Keratinocyte (primary cell): Measurements from ENCODE around the gene PARD3B. TPM values are rescaled to one million over a fixed set of nuclear protein-coding genes. Genes with fewer than 3 reads are reported as not detected.

Experiments used
- DNase-seq: peaks from one replicate; pipeline ENCODE4 v3.0.0-alpha.2; 2011; ENCODE audit warnings: low read depth, missing footprints, low spot score
- FAIRE-seq: peaks from 2 replicates; lab custom pipeline; 2011; peaks lifted over from hg19 to GRCh38; lab: Jason Lieb, UNC
- H2AFZ ChIP-seq: 2 replicates; pipeline ENCODE4 v1.6.0; 2012; ENCODE audit warnings: low read length, control low read depth, inconsistent platforms; ENCODE audit not compliant: control insufficient read depth
- H3K27ac ChIP-seq: 2 replicates; pipeline ENCODE4 v1.5.1; 2011; ENCODE audit warnings: low read length; ENCODE audit not compliant: control insufficient read depth, insufficient read depth
- H3K27me3 ChIP-seq: 3 replicates; pipeline ENCODE4 v1.6.0; 2011; ENCODE audit warnings: low read length; ENCODE audit not compliant: control insufficient read depth, insufficient read depth; ENCODE audit errors: extremely low read depth
- H3K36me3 ChIP-seq, 2 experiments: 2 replicates in 1 of 2; 3 replicates in 1 of 2; pipeline ENCODE4 v1.5.1; 2011; ENCODE audit warnings: low read length in 2 of 2, mild to moderate bottlenecking in 1 of 2; ENCODE audit not compliant: control insufficient read depth in 2 of 2, insufficient read depth in 2 of 2; ENCODE audit errors: extremely low read depth in 1 of 2
- H3K4me1 ChIP-seq: 3 replicates; pipeline ENCODE4 v1.5.1; 2011; ENCODE audit warnings: low read length; ENCODE audit not compliant: control insufficient read depth, insufficient read depth; ENCODE audit errors: extremely low read depth
- H3K4me2 ChIP-seq: 3 replicates; pipeline ENCODE4 v1.6.0; 2011; ENCODE audit warnings: low read depth, low read length; ENCODE audit not compliant: control insufficient read depth, insufficient read depth; ENCODE audit errors: extremely low read depth
- H3K4me3 ChIP-seq, 3 experiments: fragments of 200-600 bp in 1 of 3; sonication (generic) in 1 of 3; 2 replicates in 2 of 3; 3 replicates in 1 of 3; pipeline ENCODE4 v1.5.1; 2011 to 2016; ENCODE audit warnings: low read length in 3 of 3, mild to moderate bottlenecking in 3 of 3, control low read depth in 2 of 3, inconsistent platforms in 1 of 3, low read depth in 1 of 3, mixed read lengths in 1 of 3, mixed run types in 1 of 3, moderate library complexity in 1 of 3; ENCODE audit not compliant: control insufficient read depth in 2 of 3, insufficient read depth in 2 of 3; ENCODE audit errors: extremely low read depth in 1 of 3
- H3K79me2 ChIP-seq: 2 replicates; pipeline ENCODE4 v1.6.0; 2012; ENCODE audit warnings: low read length; ENCODE audit not compliant: control insufficient read depth, insufficient read depth
- H3K9ac ChIP-seq: 3 replicates; pipeline ENCODE4 v1.6.0; 2011; ENCODE audit warnings: low read length; ENCODE audit not compliant: control insufficient read depth, insufficient read depth; ENCODE audit errors: extremely low read depth
- H3K9me1 ChIP-seq: 3 replicates; pipeline ENCODE4 v1.6.0; 2011; ENCODE audit warnings: low read length; ENCODE audit not compliant: control insufficient read depth, insufficient read depth; ENCODE audit errors: extremely low read depth
- H3K9me3 ChIP-seq: 2 replicates; pipeline ENCODE4 v1.5.1; 2012; ENCODE audit warnings: low read depth, low read length; ENCODE audit not compliant: control insufficient read depth
- H4K20me1 ChIP-seq: 3 replicates; pipeline ENCODE4 v1.6.0; 2011; ENCODE audit warnings: low read length; ENCODE audit not compliant: control insufficient read depth, insufficient read depth; ENCODE audit errors: extremely low read depth
- CTCF ChIP-seq, 3 experiments: IDR thresholded peaks in 1 of 3; conservative IDR thresholded peaks in 1 of 3; optimal IDR thresholded peaks in 1 of 3; 2 replicates in 2 of 3; 3 replicates in 1 of 3; pipeline versions ENCODE3 to v1.5.1; 2011; ENCODE audit warnings: low read length in 3 of 3, mild to moderate bottlenecking in 3 of 3, moderate library complexity in 2 of 3, control low read depth in 1 of 3, inconsistent platforms in 1 of 3; ENCODE audit not compliant: insufficient read depth in 2 of 3; ENCODE audit errors: extremely low read depth in 1 of 3
- EZH2 ChIP-seq: IDR thresholded peaks from one replicate; pipeline ENCODE4 v1.6.1; 2012; ENCODE audit warnings: inconsistent platforms, mild to moderate bottlenecking, low read length, moderate library complexity
- dilution Hi-C: fragments of 300-500 bp; cut with MboI; formaldehyde crosslinking; loops from one replicate; pipeline ENCODE4 v1.7.0; 2020; ENCODE audit warnings: low sequenced_read_pairs; ENCODE audit not compliant: extremely low pct_ligation_motif_present
- polyA plus RNA-seq, 5 experiments: library from polyadenylated mRNA; depleted of rRNA in 3 of 5; stranded (reverse) in 3 of 5; stranded (forward) in 1 of 5; unstranded in 1 of 5; fragments of >200 nt; gene quantifications; 1 replicate in 1 of 5; 2 replicates in 3 of 5; 3 replicates in 1 of 5; pipeline versions ENCODE4 v1.2.1 to v1.2.3, GENCODE V29; 2011 to 2012; ENCODE audit warnings: missing spikeins in 2 of 5, low read depth in 1 of 5, low replicate concordance in 1 of 5

The PARD3B gene
- polyA plus RNA-seq, 1 donor (not counting 4 experiments of a cell fraction or from before 2014, with no cell fraction given), result 1.2 TPM

DNA sequence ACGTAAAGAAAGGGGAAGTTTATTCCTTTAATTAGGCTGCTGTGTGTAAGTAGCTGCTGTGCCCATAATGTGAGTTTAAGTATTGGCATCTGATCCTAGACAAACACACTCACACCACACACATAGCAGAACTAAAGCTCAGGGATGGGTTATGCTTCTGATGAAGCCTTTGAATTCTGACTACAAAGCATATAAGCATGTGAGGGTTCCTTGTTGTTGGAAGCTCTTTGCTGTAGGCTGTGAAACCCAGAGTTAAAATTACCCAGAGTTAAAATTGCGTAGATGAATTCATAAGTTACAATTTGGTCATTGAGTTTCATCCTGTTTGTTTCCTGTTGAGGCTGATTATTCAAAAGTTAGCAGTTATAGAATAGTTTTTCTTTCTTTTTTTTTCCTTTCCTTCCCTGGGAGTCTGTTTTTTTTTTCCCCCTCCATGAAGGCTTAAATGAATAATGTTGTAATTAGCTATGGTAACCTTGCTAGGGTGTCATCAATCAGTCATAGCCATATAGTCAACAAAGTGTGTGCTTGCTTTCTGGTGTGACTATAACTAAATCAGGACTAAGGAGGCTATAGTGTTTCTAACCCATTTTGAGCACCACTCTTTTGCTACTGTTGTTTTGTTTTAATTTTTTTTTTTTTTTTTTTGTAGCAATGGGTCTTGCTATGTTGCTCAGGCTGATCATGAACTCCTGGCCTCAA, 426.1 kb downstream of the PARD3B start:
- no peaks in the 10 kb centered on the region for H3K36me3 ChIP-seq
- no peak for DNase-seq
- TF ChIP-seq EZH2 (no peak), CTCF (optimal IDR thresholded peaks at IDR 0.05 in 1 of 3, IDR thresholded peaks at IDR 0.05 in 1 of 3, conservative IDR thresholded peaks at IDR 0.05 in 1 of 3; ENCODE audit: extremely low read depth in 1 of 3, insufficient read depth in 2 of 3, low read length in 3 of 3) (no peak)
- H3K4me2 ChIP-seq, result no peak overlapping the region
- no peak overlapping the region for H3K4me3 ChIP-seq
- no peaks in the 10 kb centered on the region for H3K9me3 ChIP-seq
- H3K9ac ChIP-seq, result no peak overlapping the region
- dilution Hi-C loops, result no loop called here
- no peak overlapping the region for H3K27ac ChIP-seq
- no peaks in the 10 kb centered on the region for H3K79me2 ChIP-seq
- no peaks in the 10 kb centered on the region for H3K4me1 ChIP-seq
- no peak for FAIRE-seq
- H3K9me1 ChIP-seq, result no peaks in the 10 kb centered on the region
- no peak overlapping the region for H2AFZ ChIP-seq
- H3K27me3 ChIP-seq, result no peaks in the 10 kb centered on the region
- H4K20me1 ChIP-seq, result no peaks in the 10 kb centered on the region

GRCh38 chr2:204972161-204972560, 426.9 kb downstream of the PARD3B start:
- no peak for FAIRE-seq

More at GRCh38 chr2:204972161-204972560, 426.9 kb downstream of the PARD3B start:
- Histone ChIP-seq H3K79me2 (no peaks in the 10 kb centered on the region), H3K9me3 (no peaks in the 10 kb centered on the region), H3K4me3 (no peak overlapping the region), H2AFZ (no peak overlapping the region), H3K27ac (no peak overlapping the region), H3K27me3 (no peaks in the 10 kb centered on the region), H3K9ac (no peak overlapping the region), H4K20me1 (no peaks in the 10 kb centered on the region), H3K9me1 (no peaks in the 10 kb centered on the region), H3K4me1 (no peaks in the 10 kb centered on the region), H3K36me3 (no peaks in the 10 kb centered on the region), H3K4me2 (no peak overlapping the region)
- DNase-seq, result no peak
- dilution Hi-C loops, result no loop called here
- TF ChIP-seq EZH2, result no peak
